GM13977 (cell line): Measurements from ENCODE around the gene CNTNAP5.

Experiments used
- DNase-seq: peaks from one replicate; pipeline ENCODE4 v3.0.0; 2012; ENCODE audit warnings: low spot score
- in situ Hi-C: fragments of 300-500 bp; cut with MboI; formaldehyde crosslinking; loops from one replicate; pipeline ENCODE4 v1.12.0; 2022; ENCODE audit warnings: low sequenced_read_pairs, low pct_unique_long_range_greater_than_20kb, mixed read lengths, inconsistent platforms; ENCODE audit not compliant: unreplicated experiment
- TF ChIP-seq, protein P1 (sequence below): IDR thresholded peaks from 2 replicates; pipeline ENCODE4 v1.5.1; 2012; ENCODE audit warnings: mild to moderate bottlenecking, control low read depth; ENCODE audit not compliant: insufficient read depth; ENCODE audit errors: extremely low read depth, missing control alignments

Gene CNTNAP5

DNA sequence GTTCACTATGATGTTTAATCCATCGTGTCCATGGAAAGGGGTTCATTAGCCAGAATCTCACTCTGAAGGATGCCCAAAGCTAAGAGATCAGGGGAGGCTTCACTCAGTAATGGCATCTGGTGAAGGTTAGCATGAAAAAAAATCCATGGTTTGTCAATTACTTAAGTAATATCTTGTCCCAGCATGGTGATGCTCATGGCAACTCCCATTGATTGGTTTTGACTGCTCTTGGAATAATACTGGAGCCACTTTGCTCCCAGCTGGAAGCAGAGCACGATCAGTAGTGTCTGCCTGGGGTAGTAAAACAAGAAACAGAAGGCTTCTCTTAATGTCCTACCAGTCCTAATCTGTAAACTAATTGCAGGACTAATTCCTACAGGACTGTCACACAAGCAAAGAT lies 799.4 kb downstream of the CNTNAP5 start:
- TF ChIP-seq, protein P1, sequence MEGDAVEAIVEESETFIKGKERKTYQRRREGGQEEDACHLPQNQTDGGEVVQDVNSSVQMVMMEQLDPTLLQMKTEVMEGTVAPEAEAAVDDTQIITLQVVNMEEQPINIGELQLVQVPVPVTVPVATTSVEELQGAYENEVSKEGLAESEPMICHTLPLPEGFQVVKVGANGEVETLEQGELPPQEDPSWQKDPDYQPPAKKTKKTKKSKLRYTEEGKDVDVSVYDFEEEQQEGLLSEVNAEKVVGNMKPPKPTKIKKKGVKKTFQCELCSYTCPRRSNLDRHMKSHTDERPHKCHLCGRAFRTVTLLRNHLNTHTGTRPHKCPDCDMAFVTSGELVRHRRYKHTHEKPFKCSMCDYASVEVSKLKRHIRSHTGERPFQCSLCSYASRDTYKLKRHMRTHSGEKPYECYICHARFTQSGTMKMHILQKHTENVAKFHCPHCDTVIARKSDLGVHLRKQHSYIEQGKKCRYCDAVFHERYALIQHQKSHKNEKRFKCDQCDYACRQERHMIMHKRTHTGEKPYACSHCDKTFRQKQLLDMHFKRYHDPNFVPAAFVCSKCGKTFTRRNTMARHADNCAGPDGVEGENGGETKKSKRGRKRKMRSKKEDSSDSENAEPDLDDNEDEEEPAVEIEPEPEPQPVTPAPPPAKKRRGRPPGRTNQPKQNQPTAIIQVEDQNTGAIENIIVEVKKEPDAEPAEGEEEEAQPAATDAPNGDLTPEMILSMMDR: no peak
- DNase-seq: no peak
- in situ Hi-C loops: no loop called here

DNA sequence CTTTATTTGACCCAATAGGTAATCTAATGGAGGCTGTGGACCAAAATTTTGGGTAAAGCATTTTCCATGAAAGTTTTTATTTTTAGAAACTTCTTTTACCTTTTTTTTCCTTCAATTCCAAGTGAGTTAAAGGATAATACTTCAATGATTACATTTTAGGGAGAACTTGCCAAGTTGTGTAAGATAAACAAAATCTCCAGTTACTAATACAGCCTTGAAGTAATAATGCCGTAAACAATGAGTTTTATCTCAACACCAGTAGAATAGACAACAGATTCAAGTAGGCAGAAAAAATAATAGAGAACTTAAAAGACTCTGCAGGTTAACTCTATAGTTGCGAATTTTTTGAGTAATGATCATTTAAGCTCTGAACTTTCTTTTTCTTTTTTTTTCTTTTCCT lies 807.4 kb downstream of the CNTNAP5 start:
- DNase-seq: no peak
- in situ Hi-C loops: no loop called here

DNA sequence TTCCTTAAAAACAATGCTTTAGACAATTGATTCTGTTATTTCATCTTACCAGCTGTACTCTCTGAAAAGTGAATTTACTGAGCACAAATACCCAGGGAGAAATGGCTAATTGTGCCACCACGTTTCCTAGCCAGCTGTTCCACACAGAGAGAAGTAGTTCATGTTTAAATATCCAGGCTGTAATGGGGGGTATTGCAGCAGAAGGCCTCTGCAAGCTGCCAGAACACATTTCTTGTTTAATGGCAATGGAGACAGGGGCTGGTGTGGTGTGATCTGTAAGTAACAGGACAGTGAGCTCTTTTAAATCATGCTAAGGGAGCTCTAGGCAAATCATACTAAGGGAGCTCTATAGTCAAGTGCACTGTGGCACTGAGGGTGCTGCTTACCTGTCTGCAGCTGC lies 809.2 kb downstream of the CNTNAP5 start:
- TF ChIP-seq, protein P1: no peak
- in situ Hi-C loops: no loop called here
- DNase-seq: no peak

More for the DNA sequence above, 807.4 kb downstream of the CNTNAP5 start:
- TF ChIP-seq, protein P1: no peak

DNA sequence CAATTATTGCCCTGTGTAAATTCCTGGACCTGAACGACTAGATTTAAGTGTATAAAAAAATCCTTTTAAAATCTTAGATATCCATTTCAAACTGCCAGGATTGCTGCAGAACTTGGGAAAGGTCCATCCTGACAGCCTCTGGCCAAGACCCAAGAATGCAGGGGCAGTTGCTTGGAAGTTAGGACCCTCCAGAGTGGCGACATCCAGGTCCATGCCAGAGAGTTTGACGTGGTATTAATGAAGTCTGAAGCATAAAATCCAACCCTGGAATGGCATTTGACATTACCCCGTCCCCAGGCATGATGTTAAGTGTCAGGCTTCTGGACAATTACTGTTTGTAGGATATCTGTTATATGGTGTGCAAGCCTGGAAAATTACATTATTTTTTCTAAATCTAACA lies 810.2 kb downstream of the CNTNAP5 start:
- in situ Hi-C loops: no loop called here

DNA sequence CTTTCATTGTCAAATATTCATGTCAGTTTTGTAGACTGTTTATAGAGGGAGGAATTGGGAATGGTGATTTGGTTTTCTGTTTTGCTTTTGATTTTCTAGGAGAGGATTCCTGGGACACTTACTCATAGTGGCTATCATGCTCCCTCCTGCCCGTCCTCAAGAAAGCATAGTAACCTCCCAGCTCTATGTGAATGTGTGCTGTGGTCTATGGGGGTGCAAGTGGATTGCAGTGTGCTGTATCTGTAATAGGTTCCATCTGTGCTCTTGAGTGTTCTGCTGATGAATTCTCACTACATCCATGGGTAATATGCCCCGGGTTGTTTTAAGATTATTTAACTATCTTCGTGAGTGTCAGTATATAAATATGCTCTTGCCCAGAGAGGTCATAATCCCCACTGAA lies 811.3 kb downstream of the CNTNAP5 start:
- TF ChIP-seq, protein P1: no peak
- DNase-seq: no peak
- in situ Hi-C loops: no loop called here

More for the DNA sequence above, 810.2 kb downstream of the CNTNAP5 start:
- DNase-seq: no peak
- TF ChIP-seq, protein P1: no peak

DNA sequence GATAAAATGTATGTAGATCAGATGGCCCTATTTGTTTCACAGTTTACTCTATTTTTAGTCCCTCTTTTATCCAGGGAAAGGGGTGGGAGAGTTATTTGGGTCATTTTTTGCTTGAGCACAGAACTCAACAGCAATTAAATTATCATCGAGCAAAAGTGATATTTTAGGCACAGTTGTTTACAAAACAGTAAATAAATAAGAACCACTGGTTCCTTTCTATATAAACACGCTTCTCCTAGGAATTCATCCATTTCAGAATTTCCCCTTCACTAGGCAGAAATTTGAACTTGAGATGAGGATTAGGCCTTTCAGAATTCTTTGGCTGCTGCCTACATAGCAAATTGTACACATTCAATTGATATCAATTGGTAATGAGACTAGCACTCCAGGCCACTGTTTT lies 812.4 kb downstream of the CNTNAP5 start:
- in situ Hi-C loops: no loop called here

More for the DNA sequence above, 812.4 kb downstream of the CNTNAP5 start:
- no peak for DNase-seq
- TF ChIP-seq, protein P1: no peak
